Measurements from ENCODE around the gene ARHGAP19. TPM values are rescaled to one million over a fixed set of nuclear protein-coding genes. Genes with fewer than 3 reads are reported as not detected.

Gene ARHGAP19
- total and polyA plus RNA-seq, 2 of the 8 experiments (the other 6 are each of a cell fraction or from before 2014, with no cell fraction given) = 13.3 to 32.1 TPM

DNA sequence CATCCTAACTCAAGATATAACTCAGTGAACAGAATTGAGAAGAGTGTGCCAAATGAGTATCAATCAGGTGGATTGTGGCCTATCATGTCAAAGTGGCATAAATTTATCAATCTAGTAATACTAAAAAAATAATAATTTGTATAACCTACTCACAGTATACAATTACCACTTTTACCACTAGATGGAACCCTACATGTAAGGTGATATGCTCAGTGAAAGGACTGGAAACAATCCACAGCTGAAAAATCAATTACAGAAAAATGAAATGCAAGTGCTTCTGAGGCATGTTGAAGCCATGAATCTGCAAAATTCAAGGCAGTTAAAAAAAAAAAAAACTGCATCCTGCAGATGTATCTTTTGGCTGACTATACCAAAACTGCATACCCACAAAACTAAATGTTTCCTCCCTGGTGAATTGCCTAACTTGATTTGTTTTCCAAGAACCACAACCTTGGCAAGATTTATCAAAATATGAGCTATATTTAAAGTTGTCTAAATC, 13.9 kb downstream of the ARHGAP19 start:
- POLR2A ChIA-PET (ENCODE audit: partially characterized antibody) = interaction anchor here (0.7 to 2.1 kb wide), 10 partner anchors 8 to 155 kb away, joined by 3 to 16 read pairs (median 4); partner anchors contain the start of genes ARHGAP19 and FRAT2

More for the DNA sequence above, 13.9 kb downstream of the ARHGAP19 start:
- Histone ChIP-seq H3K18ac (ENCODE audit: extremely low read depth, low read length) (no peak overlapping the region), H2BK15ac (ENCODE audit: low read length) (no peak overlapping the region), H3K4me2 (ENCODE audit: insufficient read depth in 1 of 2, low read depth in 2 of 2, low read length in 2 of 2) (no peak overlapping the region), H2BK12ac (ENCODE audit: low read depth, low read length) (no peak overlapping the region), H2BK120ac (replicated peaks; ENCODE audit: low read depth, low read length) (no peak overlapping the region), H3K9me3 (ENCODE audit: insufficient read depth in 2 of 2, low read depth in 1 of 2, low read length in 1 of 2) (no peaks in the 10 kb centered on the region), H3K4me1 (replicated peaks in 1 of 4; ENCODE audit: control insufficient read depth in 3 of 4, insufficient read depth in 4 of 4, low read length in 3 of 4) (no peaks in the 10 kb centered on the region), H4K20me1 (replicated peaks in 1 of 2; ENCODE audit: control insufficient read depth in 1 of 2, insufficient read depth in 2 of 2, low read length in 2 of 2) (no peaks in the 10 kb centered on the region), H2BK20ac (ENCODE audit: low read length) (no peak overlapping the region), H3K9ac (replicated peaks in 1 of 4; ENCODE audit: extremely low read depth in 1 of 4, low read depth in 3 of 4, low read length in 3 of 4) (no peak overlapping the region), H3K56ac (replicated peaks; ENCODE audit: insufficient read length, low read depth, low read length) (no peak overlapping the region), H3K23ac (ENCODE audit: insufficient read length) (no peak overlapping the region), H3K36me3 (ENCODE audit: control insufficient read depth in 2 of 4, insufficient read depth in 4 of 4, low read length in 3 of 4) (no peaks in the 10 kb centered on the region), H2AK5ac (ENCODE audit: low read depth, low read length) (no peak overlapping the region), H3K79me2 (ENCODE audit: control insufficient read depth in 1 of 2, insufficient read depth in 2 of 2, low read length in 2 of 2) (peaks cover 0 to 28% of the 10 kb centered on the region in 2 experiments; a peak in 2 of 4 replicates), H2BK5ac (ENCODE audit: low read depth, low read length) (no peak overlapping the region), H4K5ac (ENCODE audit: insufficient read length, low read depth, low read length) (no peak overlapping the region), H3K27ac (ENCODE audit: low read depth, low read length) (no peak overlapping the region), H3K14ac (ENCODE audit: insufficient read length) (no peak overlapping the region), H3K4me3 (ENCODE audit: extremely low read depth in 1 of 4, insufficient read depth in 2 of 4, low read depth in 3 of 4, low read length in 4 of 4) (no peak overlapping the region), H3K27me3 (replicated peaks in 1 of 4; ENCODE audit: control insufficient read depth in 3 of 4, extremely low read depth in 1 of 4, insufficient read depth in 3 of 4, low read length in 3 of 4) (no peaks in the 10 kb centered on the region), H4K91ac (replicated peaks; ENCODE audit: insufficient read length, low read length) (no peak overlapping the region), H3K79me1 (ENCODE audit: low read depth, low read length) (peaks cover 2% of the 10 kb centered on the region; the same call in 1 of the 2 replicates), H3K4ac (replicated peaks; ENCODE audit: insufficient read length, low read depth, low read length) (no peak overlapping the region), H4K8ac (ENCODE audit: extremely low read depth, insufficient read depth, low read length) (no peak overlapping the region), H2AFZ (ENCODE audit: low read length) (no peak overlapping the region), H3K23me2 (ENCODE audit: low read depth, low read length) (no peaks in the 10 kb centered on the region)
- FAIRE-seq (no peak), DNase-seq (ENCODE audit: low read depth in 1 of 2, low spot score in 2 of 2) (no peak)
- CTCF ChIA-PET (ENCODE audit: partially characterized antibody) = interaction anchor here (0.6 to 3.9 kb wide), 36 partner anchors 8 to 905 kb away, joined by 3 to 45 read pairs (median 5); partner anchors contain the start of genes ARHGAP19, FRAT1 and FRAT2
- TF ChIP-seq RAD21 (IDR thresholded peaks at IDR 0.05 in 1 of 2, conservative IDR thresholded peaks at IDR 0.05 in 1 of 2; ENCODE audit: low read depth in 2 of 2, low read length in 2 of 2) (peak; percentile 40 to 43), RXRA (IDR thresholded peaks at IDR 0.05; ENCODE audit: insufficient read depth, low read depth, low read length) (no peak)
- TF ChIP-seq, protein P1, sequence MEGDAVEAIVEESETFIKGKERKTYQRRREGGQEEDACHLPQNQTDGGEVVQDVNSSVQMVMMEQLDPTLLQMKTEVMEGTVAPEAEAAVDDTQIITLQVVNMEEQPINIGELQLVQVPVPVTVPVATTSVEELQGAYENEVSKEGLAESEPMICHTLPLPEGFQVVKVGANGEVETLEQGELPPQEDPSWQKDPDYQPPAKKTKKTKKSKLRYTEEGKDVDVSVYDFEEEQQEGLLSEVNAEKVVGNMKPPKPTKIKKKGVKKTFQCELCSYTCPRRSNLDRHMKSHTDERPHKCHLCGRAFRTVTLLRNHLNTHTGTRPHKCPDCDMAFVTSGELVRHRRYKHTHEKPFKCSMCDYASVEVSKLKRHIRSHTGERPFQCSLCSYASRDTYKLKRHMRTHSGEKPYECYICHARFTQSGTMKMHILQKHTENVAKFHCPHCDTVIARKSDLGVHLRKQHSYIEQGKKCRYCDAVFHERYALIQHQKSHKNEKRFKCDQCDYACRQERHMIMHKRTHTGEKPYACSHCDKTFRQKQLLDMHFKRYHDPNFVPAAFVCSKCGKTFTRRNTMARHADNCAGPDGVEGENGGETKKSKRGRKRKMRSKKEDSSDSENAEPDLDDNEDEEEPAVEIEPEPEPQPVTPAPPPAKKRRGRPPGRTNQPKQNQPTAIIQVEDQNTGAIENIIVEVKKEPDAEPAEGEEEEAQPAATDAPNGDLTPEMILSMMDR (IDR thresholded peaks at IDR 0.05; ENCODE audit: control extremely low read depth in 1 of 3, insufficient read depth in 1 of 3, low read depth in 1 of 3, low read length in 3 of 3) = peak in 1 of 3 experiments; percentile 37; a peak in 2 of 4 replicates
